HG03520 (cell line): ENCODE measurements around the gene ZNF507.

Experiments used
- ATAC-seq: cut with Tn5 transposase; IDR thresholded peaks from one replicate; pipeline ENCODE4 v1.9.1; 2021; ENCODE audit warnings: mild to moderate bottlenecking, moderate library complexity; ENCODE audit not compliant: unreplicated experiment

ZNF507 gene

DNA sequence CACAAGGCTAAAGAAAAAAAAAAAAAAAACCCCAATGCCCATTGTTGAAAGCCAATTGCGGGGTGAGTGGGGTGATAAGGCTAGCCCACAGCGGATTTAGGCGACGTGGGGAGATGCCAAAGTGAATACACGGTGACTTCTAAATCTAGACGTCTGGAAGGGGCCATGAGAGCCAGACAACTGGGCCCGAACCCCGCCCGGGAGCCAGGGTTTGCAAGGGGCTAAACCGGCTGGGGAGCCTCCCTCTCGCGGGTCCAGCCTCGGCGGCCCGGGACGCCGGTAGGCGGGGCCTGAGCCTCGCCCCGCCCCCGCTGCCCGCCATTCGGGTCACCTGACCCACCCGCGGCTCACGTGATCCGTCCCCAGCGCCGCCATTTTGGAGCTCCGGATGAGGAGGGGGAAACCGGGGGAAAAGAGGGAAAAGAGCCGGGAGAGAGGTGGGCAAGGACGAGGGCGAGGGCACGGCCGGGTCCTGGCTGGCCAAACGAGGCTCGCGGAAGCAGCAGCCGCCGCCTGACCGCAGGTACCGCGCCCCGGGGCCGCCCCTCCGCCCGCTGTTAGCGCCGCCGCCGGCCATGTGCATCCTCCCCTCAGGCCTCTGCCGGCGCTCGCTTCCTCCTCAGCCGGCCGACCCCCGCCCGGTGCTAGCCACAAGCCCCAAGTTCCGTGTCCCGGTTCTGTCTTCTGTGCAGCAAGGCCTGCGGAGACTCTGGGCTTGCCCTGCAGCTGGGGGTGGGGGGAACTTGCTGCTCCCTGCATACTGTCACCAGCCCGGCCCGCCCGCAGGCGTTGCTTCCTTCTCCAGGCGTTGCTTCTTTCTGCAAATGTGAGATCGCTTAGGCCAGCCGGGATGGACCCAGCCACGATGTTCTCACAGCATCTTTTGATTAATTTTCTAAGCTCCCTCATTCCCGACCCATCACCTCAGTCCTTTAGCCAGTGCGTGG is at the start of gene ZNF507:
Gene ZNF507, plus strand, starts transcription at position 350 of the 947 bp plus-strand sequence. CDS start 7,221 bp downstream, outside the sequence.
- peak; percentile 73 for ATAC-seq

- ATAC-seq, result no peak
Measured at GRCh38 chr19:32296694-32297093, 48.7 kb upstream of the ZNF507 start.

DNA sequence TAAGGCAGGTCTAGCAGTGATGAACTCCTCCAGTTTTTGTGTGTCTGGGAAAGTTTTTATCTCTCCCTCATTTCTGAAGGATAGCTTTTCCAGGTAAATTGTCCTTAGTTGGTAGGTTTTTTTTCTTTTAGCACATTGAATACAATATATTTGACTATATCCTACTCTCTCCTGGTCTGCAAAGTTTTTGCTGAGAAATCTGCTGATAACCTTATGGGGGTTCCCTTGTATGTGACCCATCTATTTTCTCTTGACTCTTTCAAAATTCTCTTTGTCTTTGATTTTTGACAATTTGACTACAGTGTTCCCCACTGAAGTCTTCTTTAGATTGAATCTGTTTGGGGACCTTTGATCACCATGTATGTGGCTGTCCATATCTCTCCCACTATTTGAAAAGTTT is 42.6 kb upstream of the ZNF507 start:
- ATAC-seq, result no peak

- no peak for ATAC-seq
Measured at GRCh38 chr19:32303193-32303592, 42.2 kb upstream of the ZNF507 start.

GRCh38 chr19:32307591-32307990 is 37.8 kb upstream of the ZNF507 start:
- ATAC-seq, result no peak

- ATAC-seq, result no peak
Measured at GRCh38 chr19:32308431-32309077, 36.9 kb upstream of the ZNF507 start.

- no peak for ATAC-seq
Measured at GRCh38 chr19:32309711-32310390, 35.6 kb upstream of the ZNF507 start.

- ATAC-seq, result no peak
Measured at GRCh38 chr19:32311371-32311770, 34.0 kb upstream of the ZNF507 start.

GRCh38 chr19:32313569-32314265 is 31.7 kb upstream of the ZNF507 start:
- no peak for ATAC-seq

DNA sequence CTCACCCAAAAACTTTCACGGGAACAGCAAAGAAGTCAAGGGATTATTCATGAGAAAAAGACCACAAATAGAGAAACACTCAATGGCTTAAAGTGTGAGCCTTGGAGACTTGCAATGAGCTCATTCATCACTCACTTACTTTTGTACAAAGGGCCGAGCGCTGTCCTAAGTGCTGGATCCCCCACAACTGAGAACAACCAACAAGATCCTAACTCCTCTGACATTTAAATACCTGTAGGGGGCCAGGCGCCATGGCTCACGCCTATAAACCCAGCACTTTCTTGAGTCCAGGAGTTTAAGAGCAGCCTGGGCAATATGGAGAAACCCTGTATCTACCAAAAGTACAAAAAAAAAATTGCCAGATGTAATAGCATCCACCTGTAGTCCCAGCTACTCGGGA is 29.4 kb upstream of the ZNF507 start:
- no peak for ATAC-seq

DNA sequence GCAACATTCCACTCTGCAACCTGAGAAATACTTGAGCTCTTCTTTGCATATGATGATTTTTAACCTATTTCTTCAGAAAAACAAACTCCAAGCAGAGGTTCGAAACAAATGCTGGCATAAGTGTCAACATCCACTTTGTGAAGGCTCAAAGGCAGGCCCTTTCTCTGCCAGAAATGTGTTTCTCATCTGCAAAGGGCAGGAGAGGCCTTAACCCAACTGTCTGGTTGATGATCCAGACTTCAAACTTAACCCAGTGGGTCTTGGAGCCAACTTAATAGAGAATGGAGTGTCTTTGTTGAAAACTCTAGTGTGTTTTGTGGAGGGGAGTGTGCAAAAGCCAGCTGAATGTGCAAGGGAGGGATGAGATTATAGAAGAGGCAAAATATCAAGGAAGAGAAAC is 28.3 kb upstream of the ZNF507 start:
- no peak for ATAC-seq

GRCh38 chr19:32318884-32319520 is 26.4 kb upstream of the ZNF507 start:
- ATAC-seq, result no peak

DNA sequence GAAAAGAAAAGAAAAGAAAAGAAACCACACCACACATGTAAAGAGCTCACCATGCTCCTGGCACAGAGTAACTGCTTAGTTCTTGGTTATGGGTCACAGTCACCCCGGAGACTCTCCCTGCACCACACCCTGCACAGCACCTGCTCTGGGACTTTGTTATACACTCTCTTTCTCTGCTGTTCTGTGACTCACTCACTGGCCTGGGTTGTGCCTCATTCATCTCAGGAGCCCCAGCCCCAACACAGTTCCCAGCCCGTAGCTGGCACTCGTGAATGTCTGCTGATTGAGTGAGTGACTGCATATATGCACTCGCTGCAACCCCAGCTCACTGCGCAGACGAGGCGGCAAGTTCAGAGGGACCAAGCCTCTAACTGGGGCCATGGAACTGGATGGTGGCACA is 22.9 kb upstream of the ZNF507 start:
- ATAC-seq, result no peak

GRCh38 chr19:32324631-32325285 is 20.7 kb upstream of the ZNF507 start:
- no peak for ATAC-seq

- ATAC-seq, result no peak
Measured at GRCh38 chr19:32330213-32330857, 15.1 kb upstream of the ZNF507 start.

DNA sequence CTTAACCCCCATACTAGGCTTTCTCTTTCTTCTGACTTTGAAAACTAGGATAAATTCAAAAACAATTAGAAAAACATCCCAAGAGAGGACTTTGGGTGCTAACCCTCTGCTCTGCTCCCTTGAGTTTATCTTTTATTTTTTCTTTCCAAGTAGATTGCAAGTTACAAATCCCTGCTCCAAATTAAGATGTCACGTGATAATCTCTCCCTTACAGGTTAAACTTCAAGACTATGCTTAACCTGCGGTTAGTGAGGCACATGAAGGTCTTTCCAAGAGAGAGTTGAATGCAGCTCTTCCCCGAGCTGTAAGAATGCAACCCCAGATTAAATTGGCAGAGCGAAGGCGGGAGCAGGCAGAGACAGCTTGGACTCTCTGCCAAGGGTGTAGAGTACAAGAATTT is 12.2 kb upstream of the ZNF507 start:
- no peak for ATAC-seq

DNA sequence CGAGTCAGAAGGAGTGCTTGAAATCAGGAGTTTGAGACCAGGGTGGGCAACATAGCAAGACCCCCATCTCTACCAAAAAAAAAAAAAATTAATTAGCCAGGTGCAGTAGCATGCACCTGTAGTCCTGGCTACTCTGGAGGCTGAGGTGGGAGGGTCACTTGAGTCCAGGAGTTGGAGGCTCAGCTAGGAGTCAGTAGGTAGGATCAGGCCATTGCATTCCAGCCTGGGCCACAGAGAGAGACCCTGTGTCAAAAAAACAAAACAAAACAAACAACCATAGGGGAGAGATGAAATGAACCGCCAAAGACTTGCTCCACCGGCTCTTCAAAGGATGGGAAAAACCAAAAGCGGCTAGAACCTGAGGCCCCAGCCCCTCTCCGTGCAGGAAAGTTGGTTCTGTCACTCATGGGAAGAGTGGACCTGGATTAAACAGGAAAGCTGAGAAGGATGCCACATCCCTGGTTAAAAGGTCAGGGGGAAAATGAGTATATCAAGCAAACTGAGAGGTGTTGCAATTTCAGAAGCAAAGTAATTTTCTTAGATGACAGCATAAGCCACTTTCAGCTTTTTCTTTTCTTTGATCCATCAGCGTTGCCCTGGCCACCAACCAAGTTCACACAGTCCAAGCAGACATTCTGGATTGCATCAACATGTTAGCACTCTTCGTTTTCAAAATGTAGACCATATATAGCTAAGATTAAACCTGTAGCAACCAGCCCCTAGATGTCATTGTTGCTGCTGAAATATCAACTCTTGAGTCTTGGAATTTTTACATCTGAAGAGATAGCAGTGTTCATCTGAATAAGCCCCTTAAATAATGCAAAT is 8.9 kb upstream of the ZNF507 start:
- ATAC-seq, result no peak

DNA sequence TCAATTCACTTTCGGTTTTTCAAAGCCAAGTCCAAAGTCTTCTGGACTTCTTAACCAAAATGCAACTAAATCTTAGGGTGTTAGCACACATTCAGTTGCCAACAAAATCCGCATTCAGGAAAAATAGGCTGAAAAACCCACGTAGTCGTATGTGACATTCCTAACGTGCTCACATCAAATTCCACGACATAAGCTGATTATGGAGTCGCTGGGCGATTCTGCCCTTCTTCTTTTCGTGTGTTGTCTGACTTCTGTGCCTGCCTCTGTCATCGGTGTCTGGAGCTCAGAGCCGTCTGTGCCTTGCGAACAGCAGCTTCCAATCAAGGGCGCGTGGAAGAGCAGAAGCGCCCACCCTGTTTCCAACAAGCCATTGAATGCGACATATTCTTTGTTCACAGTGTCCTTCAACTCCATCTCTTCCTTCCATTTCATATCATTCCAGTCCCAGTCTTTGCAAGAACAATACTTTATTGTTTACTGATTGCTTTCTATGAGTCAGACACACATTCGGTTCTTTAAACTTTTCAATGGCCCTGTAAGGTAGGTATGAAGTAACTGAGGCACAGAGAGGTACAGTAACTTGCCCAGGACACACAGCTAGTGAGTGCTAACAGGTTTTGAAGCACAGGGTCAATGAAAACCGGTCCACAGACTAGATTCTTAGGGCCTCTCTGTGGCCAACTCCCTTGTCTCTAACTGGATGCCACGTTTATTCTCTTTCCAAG is 8.2 kb upstream of the ZNF507 start:
- ATAC-seq, result no peak
